Natural killer cell treated with Interleukin-12 subunit alpha and Interleukin-12 subunit beta and Interleukin-15 and Interleukin-18, amount 100 ng/mL, for 72 hours (primary cell): ENCODE data around the gene BAIAP2L1. TPM values are rescaled to one million over a fixed set of nuclear protein-coding genes. Genes with fewer than 3 reads are reported as not detected.
"Not testable (repeated sequence)": the region's sequence is repeated elsewhere in the genome, so short reads cannot be mapped to it uniquely, and the experiment has no call there.

Source experiments
- ATAC-seq, 2 donors: fragments of 150-1000 bp; cut with Tn5 transposase in 1 of 2; sonication (Bioruptor Pico), chemical (Tn5 transposase) in 1 of 2; 2 replicates each; pipeline ENCODE4 v1.10.0; 2021
- DNase-seq: peaks from one replicate; pipeline ENCODE4 v3.0.0; 2022; ENCODE audit warnings: low spot score
- H3K27ac Mint-ChIP-seq, 2 donors: 1 replicate in 1 of 2; 2 replicates in 1 of 2; pipeline ENCODE4 v1.8.0; 2022; ENCODE audit warnings: mixed read lengths in 2 of 2, mild to moderate bottlenecking in 1 of 2, moderate library complexity in 1 of 2
- H3K27me3 Mint-ChIP-seq, 2 donors: 1 replicate in 1 of 2; 2 replicates in 1 of 2; pipeline ENCODE4 v1.8.0; 2022; ENCODE audit warnings: mixed read lengths in 2 of 2
- H3K36me3 Mint-ChIP-seq: one replicate; pipeline ENCODE4 v1.8.0; 2022; ENCODE audit warnings: mixed read lengths
- H3K4me1 Mint-ChIP-seq, 2 donors: 1 replicate in 1 of 2; 2 replicates in 1 of 2; pipeline ENCODE4 v1.8.0; 2022; ENCODE audit warnings: low read depth in 2 of 2, mixed read lengths in 2 of 2, mild to moderate bottlenecking in 1 of 2
- H3K4me3 Mint-ChIP-seq: one replicate; pipeline ENCODE4 v1.8.0; 2022; ENCODE audit warnings: mixed read lengths
- H3K9me3 Mint-ChIP-seq: 2 replicates; pipeline ENCODE4 v1.8.0; 2022; ENCODE audit warnings: mixed read lengths
- total RNA-seq, 2 donors: library from RNA; stranded (reverse); gene quantifications; one replicate each; pipeline ENCODE4 v1.2.3, GENCODE V29; 2022

The BAIAP2L1 gene
- total RNA-seq, 2 donors from 2014 or later, result 0.76 to 1.1 TPM

- Mint-ChIP-seq H3K27me3 (peaks cover 12 to 19% of the 10 kb centered on the region in 2 donors), H3K27ac (no peak overlapping the region), H3K4me3 (no peak overlapping the region), H3K4me1 (no peaks in the 10 kb centered on the region), H3K9me3 (no peaks in the 10 kb centered on the region), H3K36me3 (no peaks in the 10 kb centered on the region)
- ATAC-seq, result no peak
- DNase-seq, result no peak
Measured at GRCh38 chr7:98394377-98394836, 6.5 kb downstream of the BAIAP2L1 start.

DNA sequence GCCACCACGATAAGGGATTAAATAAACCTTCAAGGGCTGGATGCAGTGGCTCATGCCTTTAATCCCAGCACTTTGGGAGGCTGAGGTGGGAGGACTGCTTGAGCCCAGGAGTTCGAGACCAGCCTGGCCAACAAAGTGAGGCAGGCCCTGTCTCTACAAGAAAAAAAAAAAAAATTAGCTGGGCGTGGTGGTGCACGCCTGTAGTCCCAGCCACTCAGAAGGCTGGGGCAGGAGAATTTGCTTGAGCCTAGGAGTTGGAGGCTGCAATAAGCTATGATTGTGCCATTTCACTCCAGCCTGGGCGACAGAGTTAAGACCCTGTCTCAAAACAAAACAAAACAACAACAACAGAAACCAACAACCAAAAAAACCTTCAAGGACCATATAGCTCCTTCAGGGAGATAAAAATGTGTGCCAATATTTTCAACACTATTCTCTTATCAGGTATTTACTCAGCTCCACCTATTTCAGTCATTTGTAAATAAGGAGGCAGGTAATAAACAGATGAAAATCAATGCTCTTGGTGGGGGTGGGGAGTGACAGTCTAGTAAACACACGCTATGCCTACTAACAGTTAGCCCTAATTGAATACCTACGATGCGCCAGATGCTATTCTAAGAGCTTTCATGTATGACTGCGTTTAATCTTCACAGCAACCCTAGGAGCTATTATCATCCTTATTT lies 13.2 kb downstream of the BAIAP2L1 start:
- H3K27ac Mint-ChIP-seq, result no peak overlapping the region
- ATAC-seq (no peak), DNase-seq (no peak)
- no peaks in the 10 kb centered on the region for H3K4me1 Mint-ChIP-seq
- peaks cover 0 to 2% of the 10 kb centered on the region in 2 donors for H3K27me3 Mint-ChIP-seq
- H3K4me3 Mint-ChIP-seq, result no peak overlapping the region
- no peaks in the 10 kb centered on the region for H3K9me3 Mint-ChIP-seq
- no peaks in the 10 kb centered on the region for H3K36me3 Mint-ChIP-seq

DNA sequence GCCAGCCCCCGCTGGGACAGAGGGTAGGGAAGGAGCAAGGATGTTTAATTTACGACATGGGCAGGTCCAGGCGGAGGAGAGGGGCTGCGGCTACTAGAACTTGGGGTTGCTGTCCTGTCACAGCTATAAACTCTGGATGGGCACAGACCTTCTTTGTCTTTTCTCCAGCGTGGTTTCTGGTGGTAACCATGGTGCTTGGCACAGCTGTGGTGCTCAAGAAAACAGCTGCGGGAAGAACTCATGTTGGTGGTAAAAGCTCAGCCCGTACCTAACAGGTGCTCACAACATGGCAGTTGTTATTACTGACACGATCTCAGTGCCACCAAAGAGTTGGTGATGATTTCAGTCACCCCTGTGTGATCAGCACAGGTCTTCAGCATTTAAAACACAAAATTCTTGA lies 13.8 kb downstream of the BAIAP2L1 start:
- no peaks in the 10 kb centered on the region for H3K36me3 Mint-ChIP-seq
- H3K9me3 Mint-ChIP-seq, result no peaks in the 10 kb centered on the region
- DNase-seq (no peak), ATAC-seq (no peak)
- no peak overlapping the region for H3K27ac Mint-ChIP-seq
- no peak overlapping the region for H3K4me3 Mint-ChIP-seq
- no peaks in the 10 kb centered on the region for H3K4me1 Mint-ChIP-seq
- H3K27me3 Mint-ChIP-seq, result peaks cover 0 to 2% of the 10 kb centered on the region in 2 donors

DNA sequence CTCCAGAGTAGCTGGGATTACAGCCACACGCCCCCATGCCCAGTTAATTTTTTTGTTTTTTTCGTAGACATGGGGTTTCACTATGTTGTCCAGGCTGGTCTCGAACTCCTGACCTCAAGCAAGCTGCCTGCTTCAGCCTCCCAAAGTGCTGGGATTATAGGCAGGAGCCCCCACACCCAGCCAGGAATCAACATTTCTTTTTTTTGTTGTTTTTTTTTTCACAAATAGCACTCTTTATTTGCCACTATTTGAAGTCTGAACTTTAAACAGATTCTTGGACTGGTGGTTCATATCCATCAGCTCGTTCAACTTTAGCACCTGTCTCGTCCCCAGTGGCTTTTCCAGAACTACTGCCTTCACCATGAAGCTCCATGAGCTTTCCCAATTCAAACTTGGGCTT lies 15.4 kb downstream of the BAIAP2L1 start:
- ATAC-seq, result not testable (repeated sequence)

GRCh38 chr7:98378210-98378819 lies 22.6 kb downstream of the BAIAP2L1 start:
- Mint-ChIP-seq H3K9me3 (no peaks in the 10 kb centered on the region), H3K27me3 (no peaks in the 10 kb centered on the region), H3K27ac (no peak overlapping the region), H3K36me3 (no peaks in the 10 kb centered on the region), H3K4me1 (no peaks in the 10 kb centered on the region), H3K4me3 (no peak overlapping the region)
- no peak for ATAC-seq
- DNase-seq, result no peak

More for the DNA sequence above, 15.4 kb downstream of the BAIAP2L1 start:
- not testable (repeated sequence) for H3K27me3 Mint-ChIP-seq, H3K27ac Mint-ChIP-seq, H3K9me3 Mint-ChIP-seq, H3K36me3 Mint-ChIP-seq, DNase-seq, H3K4me1 Mint-ChIP-seq, H3K4me3 Mint-ChIP-seq

DNA sequence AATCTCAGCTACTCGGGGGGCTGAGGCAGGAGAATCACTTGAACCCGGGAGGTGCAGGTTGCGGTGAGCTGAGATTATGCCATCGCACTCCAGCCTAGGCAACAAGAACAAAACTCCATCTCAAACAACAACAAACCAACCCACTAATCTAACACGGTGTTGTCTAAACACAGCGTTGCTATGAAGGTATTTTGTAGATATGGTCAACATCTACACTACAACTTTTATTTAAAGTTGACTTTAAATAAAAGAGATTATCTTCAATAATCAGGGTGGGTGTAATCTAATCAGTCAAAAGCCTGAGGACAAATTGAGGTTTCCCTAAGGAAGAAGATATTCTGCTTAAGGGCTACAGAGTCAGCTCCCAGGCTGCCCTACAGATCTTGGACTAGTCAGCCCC lies 24.2 kb downstream of the BAIAP2L1 start:
- no peak for DNase-seq
- Mint-ChIP-seq H3K4me1 (no peaks in the 10 kb centered on the region), H3K4me3 (no peak overlapping the region), H3K9me3 (no peaks in the 10 kb centered on the region), H3K27me3 (no peaks in the 10 kb centered on the region), H3K36me3 (no peaks in the 10 kb centered on the region), H3K27ac (no peak overlapping the region)
- no peak for ATAC-seq

GRCh38 chr7:98375664-98376063 lies 25.2 kb downstream of the BAIAP2L1 start:
- Mint-ChIP-seq H3K27ac (no peak overlapping the region), H3K4me1 (no peaks in the 10 kb centered on the region), H3K27me3 (no peaks in the 10 kb centered on the region), H3K4me3 (no peak overlapping the region), H3K9me3 (no peaks in the 10 kb centered on the region), H3K36me3 (no peaks in the 10 kb centered on the region)
- ATAC-seq (no peak), DNase-seq (no peak)

GRCh38 chr7:98374285-98374680 lies 26.6 kb downstream of the BAIAP2L1 start:
- Mint-ChIP-seq H3K27ac (no peak overlapping the region), H3K27me3 (no peaks in the 10 kb centered on the region), H3K4me3 (no peak overlapping the region), H3K4me1 (no peaks in the 10 kb centered on the region), H3K9me3 (no peaks in the 10 kb centered on the region), H3K36me3 (no peaks in the 10 kb centered on the region)
- DNase-seq (no peak), ATAC-seq (no peak)

DNA sequence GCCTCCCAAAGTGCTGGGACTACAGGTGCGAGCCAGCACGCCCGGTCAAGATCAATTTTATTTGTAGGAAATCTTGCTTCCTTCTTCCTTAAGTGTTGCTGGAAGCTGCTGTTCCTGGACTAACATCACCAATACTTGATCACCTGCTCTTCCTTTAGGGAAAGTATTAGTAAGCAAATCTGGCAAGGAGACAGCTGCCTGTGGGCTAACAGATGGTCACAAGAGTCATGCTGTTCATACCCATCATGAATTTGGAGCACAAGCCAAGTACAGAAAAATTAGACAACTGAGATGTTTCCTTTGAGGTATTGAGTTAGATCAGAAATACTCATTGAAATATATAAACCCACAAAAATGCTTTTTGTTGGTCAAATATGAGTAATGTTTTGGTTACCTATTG lies 27.9 kb downstream of the BAIAP2L1 start:
- Mint-ChIP-seq H3K36me3 (no peaks in the 10 kb centered on the region), H3K4me3 (no peak overlapping the region), H3K27me3 (no peaks in the 10 kb centered on the region), H3K27ac (no peak overlapping the region), H3K9me3 (no peaks in the 10 kb centered on the region), H3K4me1 (no peaks in the 10 kb centered on the region)
- ATAC-seq (no peak), DNase-seq (no peak)

DNA sequence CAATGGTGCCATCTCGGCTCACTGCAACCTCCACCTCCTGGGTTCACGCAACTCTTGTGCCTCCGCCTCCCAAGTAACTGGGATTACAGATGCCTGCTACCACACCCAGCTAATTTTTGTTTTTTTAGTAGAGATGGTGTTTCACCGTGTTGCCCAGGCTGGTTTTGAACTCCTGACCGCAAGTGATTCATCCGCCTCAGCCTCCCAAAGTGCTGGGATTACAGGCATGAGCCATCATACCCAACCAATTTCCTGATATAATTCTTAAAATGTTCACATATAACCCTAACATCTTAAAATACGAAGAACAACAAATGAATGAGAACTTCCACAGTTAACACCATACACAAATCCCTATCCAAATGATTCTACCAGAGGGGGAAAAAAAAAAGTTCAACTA lies 31.2 kb downstream of the BAIAP2L1 start:
- Mint-ChIP-seq H3K27me3 (peaks cover 10 to 11% of the 10 kb centered on the region in 2 donors), H3K4me1 (no peaks in the 10 kb centered on the region), H3K4me3 (no peak overlapping the region), H3K9me3 (no peaks in the 10 kb centered on the region), H3K27ac (no peak overlapping the region), H3K36me3 (no peaks in the 10 kb centered on the region)
- ATAC-seq (no peak), DNase-seq (no peak)

- H3K9me3 Mint-ChIP-seq, result no peaks in the 10 kb centered on the region
- no peak overlapping the region for H3K27ac Mint-ChIP-seq
- H3K4me1 Mint-ChIP-seq, result no peaks in the 10 kb centered on the region
- ATAC-seq (no peak), DNase-seq (no peak)
- H3K4me3 Mint-ChIP-seq, result no peak overlapping the region
- peaks cover 10 to 11% of the 10 kb centered on the region in 2 donors for H3K27me3 Mint-ChIP-seq
- no peaks in the 10 kb centered on the region for H3K36me3 Mint-ChIP-seq
Measured at GRCh38 chr7:98368716-98369115, 32.2 kb downstream of the BAIAP2L1 start.

DNA sequence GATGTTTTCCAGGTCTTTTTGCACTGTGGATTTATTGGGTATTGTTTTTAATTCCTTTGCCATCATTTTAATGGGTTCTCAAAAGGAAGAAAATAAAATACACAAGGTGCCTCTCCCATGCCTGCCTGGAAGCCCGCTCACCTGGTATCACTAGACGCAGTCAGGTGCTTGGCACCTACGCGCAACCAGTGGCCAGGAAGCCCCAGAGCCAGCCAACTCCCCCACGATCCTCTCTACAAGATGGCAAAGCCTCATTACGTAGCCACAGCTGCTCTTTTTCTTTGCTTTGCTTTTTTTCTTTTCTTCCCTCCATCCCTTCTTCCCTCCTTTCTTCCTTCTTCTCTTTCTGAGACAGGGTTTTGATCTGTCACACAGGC lies 34.3 kb downstream of the BAIAP2L1 start:
- H3K27ac Mint-ChIP-seq, result no peak overlapping the region
- ATAC-seq, result no peak

GRCh38 chr7:98365863-98366561 lies 34.9 kb downstream of the BAIAP2L1 start:
- Mint-ChIP-seq H3K27me3 (peaks cover 10 to 11% of the 10 kb centered on the region in 2 donors), H3K4me1 (no peaks in the 10 kb centered on the region), H3K9me3 (no peaks in the 10 kb centered on the region), H3K27ac (no peak overlapping the region), H3K4me3 (no peak overlapping the region), H3K36me3 (no peaks in the 10 kb centered on the region)
- no peak for DNase-seq
- no peak for ATAC-seq

More for the DNA sequence above, 34.3 kb downstream of the BAIAP2L1 start:
- no peak for DNase-seq
- H3K27me3 Mint-ChIP-seq, result peaks cover 10 to 11% of the 10 kb centered on the region in 2 donors
- no peaks in the 10 kb centered on the region for H3K4me1 Mint-ChIP-seq
- no peak overlapping the region for H3K4me3 Mint-ChIP-seq
- no peaks in the 10 kb centered on the region for H3K9me3 Mint-ChIP-seq
- H3K36me3 Mint-ChIP-seq, result no peaks in the 10 kb centered on the region

DNA sequence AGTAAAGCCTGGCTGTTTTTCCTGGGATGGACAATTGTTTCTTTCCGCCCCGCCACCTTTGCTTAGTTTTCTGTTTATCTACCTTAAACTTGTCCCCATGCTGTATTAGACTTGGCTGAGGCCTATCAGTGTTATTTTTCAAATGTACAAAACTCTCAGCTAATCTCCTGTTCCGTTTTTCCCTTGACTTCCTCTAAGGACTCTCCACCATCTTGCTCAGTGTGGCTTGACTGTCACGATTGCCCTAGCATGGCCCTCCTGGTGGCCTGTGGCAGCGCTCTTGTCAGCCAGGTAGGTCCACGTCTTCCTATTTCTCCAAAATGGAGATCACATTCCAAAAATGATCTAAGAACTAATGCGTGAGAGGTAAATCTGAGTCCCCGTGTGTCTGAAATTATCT lies 36.7 kb downstream of the BAIAP2L1 start:
- no peak for DNase-seq
- no peaks in the 10 kb centered on the region for H3K9me3 Mint-ChIP-seq
- no peak for ATAC-seq
- no peak overlapping the region for H3K27ac Mint-ChIP-seq
- no peaks in the 10 kb centered on the region for H3K4me1 Mint-ChIP-seq
- no peak overlapping the region for H3K4me3 Mint-ChIP-seq
- H3K36me3 Mint-ChIP-seq, result no peaks in the 10 kb centered on the region
- H3K27me3 Mint-ChIP-seq, result peaks cover 10 to 11% of the 10 kb centered on the region in 2 donors
